NCI-H510A (cell line): ENCODE results near the gene GNG8.

Experiments
- DNase-seq: peaks from one replicate; lab custom pipeline; 2025; lab: John Stamatoyannopoulos, UW

The GNG8 gene

DNA sequence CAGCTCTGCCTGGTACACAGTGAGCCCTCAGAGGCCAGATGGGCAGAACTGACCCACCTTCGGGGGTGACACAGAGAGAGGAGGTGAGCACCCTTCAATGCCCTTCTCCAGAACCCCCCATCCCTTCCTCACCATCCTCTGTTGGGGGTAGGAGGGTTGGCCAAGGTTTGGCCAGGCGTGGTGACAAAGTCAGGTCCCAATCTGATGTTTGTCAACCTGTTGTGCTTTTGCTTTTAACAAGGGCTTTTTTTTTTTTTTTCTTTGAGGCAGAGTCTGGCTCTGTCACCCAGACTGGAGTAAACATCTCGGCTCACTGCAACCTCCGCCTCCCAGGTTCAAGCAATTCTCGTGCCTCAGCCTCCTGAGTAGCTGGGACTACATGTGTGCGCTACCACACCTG is 18.4 kb downstream of the GNG8 start:
- DNase-seq = no peak

GRCh38 chr19:46616631-46617322 is 19.2 kb downstream of the GNG8 start:
- DNase-seq = peak; percentile 49

- DNase-seq = no peak
Observed at GRCh38 chr19:46615966-46616365, 20.0 kb downstream of the GNG8 start.

DNA sequence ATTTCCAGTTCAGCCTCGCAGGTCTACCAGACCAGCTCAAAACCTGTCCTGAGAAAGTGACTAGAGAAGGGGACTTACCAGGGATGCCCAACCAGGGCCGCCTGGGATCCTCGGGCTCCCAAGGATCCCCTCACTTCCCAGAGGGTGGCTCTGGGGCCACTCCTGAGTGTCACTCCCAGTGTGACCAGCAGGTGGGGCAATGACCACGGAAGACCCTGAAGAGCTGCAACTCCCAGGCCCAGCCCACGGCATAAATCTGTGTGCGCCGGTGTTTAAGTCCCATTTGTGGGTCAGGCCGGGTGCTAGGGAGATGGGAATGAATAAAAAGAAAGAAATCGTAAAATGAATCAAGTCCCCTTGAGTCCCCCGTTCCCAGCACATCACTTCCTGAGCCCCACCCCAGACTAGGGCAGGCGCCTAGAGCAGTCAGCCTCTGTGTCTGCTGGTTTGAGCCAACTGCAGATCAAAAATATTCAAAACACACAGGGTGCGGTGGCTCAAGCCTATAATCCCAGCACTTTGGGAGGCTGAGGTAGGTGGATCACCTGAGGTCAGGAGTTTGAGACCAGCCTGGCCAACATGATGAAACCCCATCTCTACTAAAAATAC is 21.8 kb downstream of the GNG8 start:
- DNase-seq = no peak

GRCh38 chr19:46613525-46613924 is 22.5 kb downstream of the GNG8 start:
- no peak for DNase-seq

DNA sequence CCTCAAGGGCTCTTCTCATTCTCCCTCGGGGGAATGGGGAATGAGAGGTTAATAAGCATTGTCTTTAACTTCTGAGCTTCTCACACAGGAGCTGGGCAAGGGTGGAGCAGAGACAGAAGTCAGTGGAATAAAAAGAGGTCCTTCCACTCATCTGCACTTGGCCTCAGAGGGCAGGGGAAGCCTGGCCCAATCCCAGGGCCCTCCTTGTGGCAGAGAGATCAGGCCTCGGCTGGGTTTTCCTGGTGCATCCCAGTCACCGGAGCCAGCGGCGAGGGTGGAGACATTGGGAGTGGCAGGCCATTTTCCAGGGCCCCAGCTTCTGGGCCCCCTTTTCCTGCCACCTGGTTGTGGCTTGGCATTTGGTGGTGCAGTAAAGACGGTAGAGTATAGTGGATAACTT is 24.2 kb downstream of the GNG8 start:
- DNase-seq = no peak

DNA sequence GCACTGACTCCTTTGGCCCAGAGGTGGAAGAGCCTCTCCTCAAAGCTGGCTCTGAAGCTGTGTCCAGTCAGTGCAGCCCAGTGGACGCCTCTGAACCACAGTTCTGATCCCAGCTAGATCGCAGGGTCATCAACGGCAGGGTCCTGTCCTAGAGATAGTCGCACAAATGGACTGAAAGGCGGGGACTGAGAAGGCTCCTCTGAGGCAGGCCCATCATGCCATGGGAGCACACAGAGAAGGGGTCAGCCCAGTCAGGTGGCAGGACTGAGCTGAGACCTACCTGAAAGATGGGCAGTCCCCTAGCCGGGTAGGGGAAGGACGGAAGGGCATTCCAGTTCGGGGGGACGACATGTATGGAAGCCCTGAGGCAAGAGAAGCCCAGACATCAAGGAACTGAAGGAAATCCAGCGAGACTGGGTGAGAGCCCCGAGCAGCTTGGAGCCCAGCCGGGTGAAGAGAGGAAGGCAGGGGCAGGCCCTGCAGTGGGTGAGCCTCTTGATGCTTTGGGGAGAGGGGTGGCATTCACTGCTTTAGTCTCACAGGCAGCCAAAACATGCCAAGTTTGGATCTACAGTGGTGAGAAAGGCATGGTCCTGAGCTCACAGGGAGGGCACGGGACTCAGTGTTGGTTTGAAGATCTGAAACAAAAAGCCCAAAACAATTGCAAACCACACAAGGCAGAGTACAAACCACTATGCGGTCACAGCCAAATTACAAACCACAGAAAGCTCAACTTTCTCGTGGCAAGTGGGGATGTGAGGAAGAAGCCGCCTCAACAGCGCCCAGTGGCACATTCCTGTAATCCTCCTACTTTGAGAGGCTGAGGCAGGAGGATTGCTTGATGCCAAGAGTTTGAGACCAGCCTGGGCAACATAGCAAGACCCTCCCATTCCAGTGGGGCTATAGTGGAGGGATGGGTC is 24.9 kb downstream of the GNG8 start:
- no peak for DNase-seq

- DNase-seq = no peak
Observed at GRCh38 chr19:46610413-46610775, 25.6 kb downstream of the GNG8 start.

GRCh38 chr19:46609511-46610412 is 26.2 kb downstream of the GNG8 start:
- DNase-seq = no peak

- DNase-seq = no peak
Observed at GRCh38 chr19:46608581-46609345, 27.2 kb downstream of the GNG8 start.

GRCh38 chr19:46608178-46608577 is 27.8 kb downstream of the GNG8 start:
- no peak for DNase-seq

- no peak for DNase-seq
Observed at GRCh38 chr19:46607448-46607841, 28.6 kb downstream of the GNG8 start.

GRCh38 chr19:46606681-46607447 is 29.1 kb downstream of the GNG8 start:
- no peak for DNase-seq

DNA sequence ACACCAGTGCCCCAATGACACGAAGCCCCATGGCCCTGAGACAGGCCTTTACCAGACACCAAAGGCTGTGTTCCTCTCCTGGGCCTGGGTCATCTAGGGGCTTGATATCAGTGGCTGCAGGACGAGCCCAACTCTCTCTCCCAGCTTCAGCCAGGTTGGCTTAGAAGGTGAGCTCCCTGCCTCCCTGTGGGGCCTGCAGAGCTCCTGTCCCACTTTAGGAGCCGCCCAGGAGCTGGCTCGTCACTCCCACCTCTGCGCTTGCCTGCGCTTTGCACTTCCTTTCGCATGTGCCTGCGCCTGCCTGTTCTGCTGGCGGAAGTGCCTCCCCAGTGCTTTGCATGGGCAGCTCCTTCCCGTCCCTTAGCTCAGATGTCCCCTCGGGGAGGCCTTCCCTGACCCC is 30.0 kb downstream of the GNG8 start:
- no peak for DNase-seq

DNA sequence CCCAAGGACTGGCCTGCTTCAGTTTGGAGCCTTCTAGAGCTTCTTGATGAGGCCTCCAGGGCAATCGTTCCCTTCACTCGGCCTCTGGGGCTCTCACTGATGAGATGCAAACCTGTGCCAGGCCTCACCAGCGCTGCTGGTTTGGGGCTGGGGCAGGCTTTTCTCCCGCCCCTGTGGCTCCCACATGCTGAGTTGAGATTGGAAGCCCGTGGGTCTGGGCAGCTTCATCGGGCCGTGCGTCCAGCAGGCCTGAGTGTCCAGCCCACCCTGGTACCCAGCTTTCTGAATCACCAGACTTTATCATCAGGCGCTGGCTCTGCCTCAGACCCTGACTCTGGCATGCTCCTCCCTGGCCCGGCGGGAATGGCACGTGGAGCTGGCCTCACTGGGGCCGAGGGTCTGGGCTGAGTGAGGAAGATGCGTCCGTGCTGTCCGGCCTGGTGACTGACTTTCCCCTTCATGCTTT is 30.6 kb downstream of the GNG8 start:
- no peak for DNase-seq

DNA sequence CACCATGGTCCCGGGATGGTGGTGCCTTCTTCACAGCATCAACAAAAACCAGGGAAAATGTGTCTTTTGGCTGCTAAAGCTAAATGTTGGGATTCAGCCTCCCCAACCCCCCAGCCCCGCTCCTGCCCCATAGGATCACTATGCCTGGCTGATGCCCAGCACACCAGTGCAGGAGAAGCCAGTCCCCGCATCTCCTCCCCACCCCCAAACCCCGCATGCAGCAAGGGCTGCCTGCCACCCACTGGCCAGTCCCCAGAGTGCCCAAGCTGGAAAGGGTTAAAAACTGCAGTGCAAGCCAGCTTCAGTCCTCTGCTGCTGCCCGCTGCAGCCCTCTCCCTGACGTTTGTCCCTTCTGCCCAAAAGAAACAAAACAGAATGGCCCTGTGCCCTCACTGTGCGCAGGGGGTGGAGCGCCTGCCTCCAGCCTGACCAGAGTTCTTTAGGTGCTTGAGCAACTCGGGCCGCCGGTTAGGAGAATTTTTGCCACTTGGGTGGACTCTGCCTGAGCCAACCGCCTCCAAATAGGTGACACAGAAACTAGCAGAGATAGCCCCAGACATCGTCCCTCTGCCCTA is 31.1 kb downstream of the GNG8 start:
- DNase-seq = no peak

- DNase-seq = no peak
Observed at GRCh38 chr19:46603752-46604231, 32.2 kb downstream of the GNG8 start.

DNA sequence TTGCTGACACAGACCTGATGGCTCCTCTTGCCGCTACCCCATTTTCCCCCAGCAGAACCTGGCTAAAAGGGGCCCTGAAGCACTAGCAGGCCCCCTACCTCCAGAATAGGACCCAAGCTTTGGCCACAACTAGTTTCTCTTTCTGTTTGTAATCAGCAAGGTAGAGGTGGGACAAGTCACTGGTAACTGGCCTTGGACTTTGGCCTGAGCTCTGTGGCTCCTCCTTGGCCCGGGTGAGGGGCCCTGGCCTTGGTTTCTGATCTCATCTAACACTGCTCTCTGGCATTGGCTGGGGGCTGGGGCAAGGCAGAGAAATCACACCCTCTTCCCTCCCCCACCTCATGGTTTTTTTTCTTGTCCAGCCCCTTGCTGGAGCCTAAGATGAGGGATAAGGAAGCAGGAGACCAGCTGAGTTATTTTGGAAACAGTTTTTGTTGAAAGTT is 32.8 kb downstream of the GNG8 start:
- DNase-seq = no peak

- DNase-seq = no peak
Observed at GRCh38 chr19:46602392-46603194, 33.4 kb downstream of the GNG8 start.
